Stomach (tissue), 4 donors: ENCODE data around the gene TSHZ2.

Experiments
- EP300 ChIP-seq: sonication (generic); formaldehyde crosslinking; IDR thresholded peaks from one replicate; pipeline ENCODE4 v1.6.1; 2017; ENCODE audit warnings: antibody characterized with exemption
- POLR2A ChIP-seq, 4 donors: fragments of 450-650 bp; IDR thresholded peaks; one replicate each; pipeline ENCODE4 v1.6.1; 2016; ENCODE audit warnings: antibody characterized with exemption in 4 of 4, control low read depth in 2 of 4, mild to moderate bottlenecking in 1 of 4, moderate library complexity in 1 of 4
- POLR2AphosphoS5 ChIP-seq, 3 donors: sonication (generic); formaldehyde crosslinking; IDR thresholded peaks; one replicate each; pipeline ENCODE4 v1.6.1; 2016; ENCODE audit warnings: antibody characterized with exemption in 3 of 3
- TF ChIP-seq, protein P1 (sequence below), 7 experiments: fragments of 450-650 bp in 4 of 7; fragments of 200-600 bp in 3 of 7; sonication (generic) in 3 of 7; IDR thresholded peaks; one replicate each; pipeline ENCODE4 v1.5.1; 2016 to 2019; ENCODE audit warnings: antibody characterized with exemption in 7 of 7, control low read depth in 2 of 7, mild to moderate bottlenecking in 1 of 7

DNA sequence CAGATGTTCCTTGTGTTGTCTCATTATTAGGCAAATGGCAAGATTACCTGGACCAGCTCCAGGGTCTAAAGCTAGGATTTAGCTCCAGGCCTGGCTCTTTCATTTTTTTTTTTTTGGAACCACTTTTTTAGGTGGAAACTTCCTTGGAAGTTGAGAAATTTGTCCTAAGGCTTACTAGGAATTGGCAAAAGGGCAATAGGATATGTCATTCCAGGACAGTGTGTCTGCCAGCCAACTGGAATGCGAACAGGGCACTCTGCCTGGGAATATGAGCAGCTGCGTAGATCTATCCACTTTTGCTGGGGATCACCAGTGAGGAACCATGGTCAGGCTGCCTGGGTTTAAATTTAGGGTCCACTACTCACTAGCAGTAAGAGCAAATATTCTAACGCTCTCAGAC is 304.0 kb downstream of the TSHZ2 start:
- TF ChIP-seq, protein P1, sequence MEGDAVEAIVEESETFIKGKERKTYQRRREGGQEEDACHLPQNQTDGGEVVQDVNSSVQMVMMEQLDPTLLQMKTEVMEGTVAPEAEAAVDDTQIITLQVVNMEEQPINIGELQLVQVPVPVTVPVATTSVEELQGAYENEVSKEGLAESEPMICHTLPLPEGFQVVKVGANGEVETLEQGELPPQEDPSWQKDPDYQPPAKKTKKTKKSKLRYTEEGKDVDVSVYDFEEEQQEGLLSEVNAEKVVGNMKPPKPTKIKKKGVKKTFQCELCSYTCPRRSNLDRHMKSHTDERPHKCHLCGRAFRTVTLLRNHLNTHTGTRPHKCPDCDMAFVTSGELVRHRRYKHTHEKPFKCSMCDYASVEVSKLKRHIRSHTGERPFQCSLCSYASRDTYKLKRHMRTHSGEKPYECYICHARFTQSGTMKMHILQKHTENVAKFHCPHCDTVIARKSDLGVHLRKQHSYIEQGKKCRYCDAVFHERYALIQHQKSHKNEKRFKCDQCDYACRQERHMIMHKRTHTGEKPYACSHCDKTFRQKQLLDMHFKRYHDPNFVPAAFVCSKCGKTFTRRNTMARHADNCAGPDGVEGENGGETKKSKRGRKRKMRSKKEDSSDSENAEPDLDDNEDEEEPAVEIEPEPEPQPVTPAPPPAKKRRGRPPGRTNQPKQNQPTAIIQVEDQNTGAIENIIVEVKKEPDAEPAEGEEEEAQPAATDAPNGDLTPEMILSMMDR (IDR thresholded peaks at IDR 0.05) = no peak
- TF ChIP-seq EP300 (no peak), POLR2AphosphoS5 (IDR thresholded peaks at IDR 0.05) (no peak), POLR2A (IDR thresholded peaks at IDR 0.05) (no peak)
